A549 (cell line): ENCODE measurements around the gene PPP4C. TPM values are rescaled to one million over a fixed set of nuclear protein-coding genes. Genes with fewer than 3 reads are reported as not detected.

Source experiments
- polyA plus RNA-seq, 4 experiments: library from polyadenylated mRNA; depleted of rRNA in 3 of 4; stranded (reverse); fragments of >200 nt; fragmentation: RNase III in 1 of 4; extraction: RNeasy Plus Mini Kit Qiagen cat#74134 plus additional on column Dnase treatment in 1 of 4; gene quantifications; 2 replicates in 3 of 4; 3 replicates in 1 of 4; pipeline ENCODE4 v1.2.3, GENCODE V29; 2011 to 2017

The PPP4C gene
- polyA plus RNA-seq, 2 of the 4 experiments (the other 2 are of a cell fraction) = 102 to 115 TPM

Other genes starting within 250 kb of the PPP4C start
- gene CDIPT, start 212.8 kb upstream of the PPP4C start, polyA plus RNA-seq (2011; rRNA removed) = 64.0 and 84.3 TPM in 2 replicates
- 60.3 to 72.1 TPM (median 71.2 TPM) in 3 replicates for gene CDIPT, start 212.8 kb upstream of the PPP4C start, polyA plus RNA-seq (2017; fragmentation: RNase III; extraction: RNeasy Plus Mini Kit Qiagen cat#74134 plus additional on column Dnase treatment)
- gene SEZ6L2, start 176.4 kb upstream of the PPP4C start, polyA plus RNA-seq (2011; rRNA removed) = 4.3 and 5.1 TPM in 2 replicates
- gene SEZ6L2, start 176.4 kb upstream of the PPP4C start, polyA plus RNA-seq (2017; fragmentation: RNase III; extraction: RNeasy Plus Mini Kit Qiagen cat#74134 plus additional on column Dnase treatment) = 9.0 to 12.6 TPM (median 11.4 TPM) in 3 replicates
- 3.7 and 4.6 TPM in 2 replicates for gene ASPHD1, start 175.5 kb upstream of the PPP4C start, polyA plus RNA-seq (2011; rRNA removed)
- gene ASPHD1, start 175.5 kb upstream of the PPP4C start, polyA plus RNA-seq (2017; fragmentation: RNase III; extraction: RNeasy Plus Mini Kit Qiagen cat#74134 plus additional on column Dnase treatment) = 20.6 to 22.2 TPM (median 21.6 TPM) in 3 replicates
- gene KCTD13, start 149.8 kb upstream of the PPP4C start, polyA plus RNA-seq (2011; rRNA removed) = 14.6 and 15.3 TPM in 2 replicates
- 11.9 to 13.3 TPM (median 12.7 TPM) in 3 replicates for gene KCTD13, start 149.8 kb upstream of the PPP4C start, polyA plus RNA-seq (2017; fragmentation: RNase III; extraction: RNeasy Plus Mini Kit Qiagen cat#74134 plus additional on column Dnase treatment)
- 65.1 and 82.5 TPM in 2 replicates for gene TMEM219, start 113.9 kb upstream of the PPP4C start, polyA plus RNA-seq (2011; rRNA removed)
- gene TMEM219, start 113.9 kb upstream of the PPP4C start, polyA plus RNA-seq (2017; fragmentation: RNase III; extraction: RNeasy Plus Mini Kit Qiagen cat#74134 plus additional on column Dnase treatment) = 68.1 to 77.2 TPM (median 74.4 TPM) in 3 replicates
- 13.7 TPM in 2 replicates for gene TAOK2, start 102.1 kb upstream of the PPP4C start, polyA plus RNA-seq (2011; rRNA removed)
- gene TAOK2, start 102.1 kb upstream of the PPP4C start, polyA plus RNA-seq (2017; fragmentation: RNase III; extraction: RNeasy Plus Mini Kit Qiagen cat#74134 plus additional on column Dnase treatment) = 28.2 to 30.8 TPM (median 30.7 TPM) in 3 replicates
- gene HIRIP3, start 80.4 kb upstream of the PPP4C start, polyA plus RNA-seq (2011; rRNA removed) = 11.5 and 13.5 TPM in 2 replicates
- gene HIRIP3, start 80.4 kb upstream of the PPP4C start, polyA plus RNA-seq (2017; fragmentation: RNase III; extraction: RNeasy Plus Mini Kit Qiagen cat#74134 plus additional on column Dnase treatment) = 16.7 to 19.5 TPM (median 17.0 TPM) in 3 replicates
- 33.1 and 41.3 TPM in 2 replicates for gene INO80E, start 79.8 kb upstream of the PPP4C start, polyA plus RNA-seq (2011; rRNA removed)
- 85.4 to 94.2 TPM (median 89.0 TPM) in 3 replicates for gene INO80E, start 79.8 kb upstream of the PPP4C start, polyA plus RNA-seq (2017; fragmentation: RNase III; extraction: RNeasy Plus Mini Kit Qiagen cat#74134 plus additional on column Dnase treatment)
- 2.5 and 3.4 TPM in 2 replicates for gene DOC2A, start 65.0 kb upstream of the PPP4C start, polyA plus RNA-seq (2011; rRNA removed)
- 4.6 to 6.7 TPM (median 5.5 TPM) in 3 replicates for gene DOC2A, start 65.0 kb upstream of the PPP4C start, polyA plus RNA-seq (2017; fragmentation: RNase III; extraction: RNeasy Plus Mini Kit Qiagen cat#74134 plus additional on column Dnase treatment)
- not detected in 2 replicates for gene C16orf92, start 52.8 kb upstream of the PPP4C start, polyA plus RNA-seq (2011; rRNA removed)
- gene C16orf92, start 52.8 kb upstream of the PPP4C start, polyA plus RNA-seq (2017; fragmentation: RNase III; extraction: RNeasy Plus Mini Kit Qiagen cat#74134 plus additional on column Dnase treatment) = not detected in 3 replicates
- 0.16 and 0.30 TPM in 2 replicates for gene TLCD3B, start 44.7 kb upstream of the PPP4C start, polyA plus RNA-seq (2011; rRNA removed)
- 0.35 to 0.71 TPM (median 0.68 TPM) in 3 replicates for gene TLCD3B, start 44.7 kb upstream of the PPP4C start, polyA plus RNA-seq (2017; fragmentation: RNase III; extraction: RNeasy Plus Mini Kit Qiagen cat#74134 plus additional on column Dnase treatment)
- 741 and 761 TPM in 2 replicates for gene ALDOA, start 10.2 kb upstream of the PPP4C start, polyA plus RNA-seq (2011; rRNA removed)
- 1,254 to 1,331 TPM (median 1,286 TPM) in 3 replicates for gene ALDOA, start 10.2 kb upstream of the PPP4C start, polyA plus RNA-seq (2017; fragmentation: RNase III; extraction: RNeasy Plus Mini Kit Qiagen cat#74134 plus additional on column Dnase treatment)
- gene TBX6, start 15.9 kb downstream of the PPP4C start, polyA plus RNA-seq (2011; rRNA removed) = 0.11 and 0.14 TPM in 2 replicates
- 0.26 to 0.63 TPM (median 0.62 TPM) in 3 replicates for gene TBX6, start 15.9 kb downstream of the PPP4C start, polyA plus RNA-seq (2017; fragmentation: RNase III; extraction: RNeasy Plus Mini Kit Qiagen cat#74134 plus additional on column Dnase treatment)
- gene YPEL3, start 20.2 kb downstream of the PPP4C start, polyA plus RNA-seq (2011; rRNA removed) = 4.5 and 5.5 TPM in 2 replicates
- 6.1 to 8.3 TPM (median 8.1 TPM) in 3 replicates for gene YPEL3, start 20.2 kb downstream of the PPP4C start, polyA plus RNA-seq (2017; fragmentation: RNase III; extraction: RNeasy Plus Mini Kit Qiagen cat#74134 plus additional on column Dnase treatment)
- gene GDPD3, start 37.5 kb downstream of the PPP4C start, polyA plus RNA-seq (2011; rRNA removed) = 0.58 and 1.1 TPM in 2 replicates
- 1.3 to 2.4 TPM (median 1.8 TPM) in 3 replicates for gene GDPD3, start 37.5 kb downstream of the PPP4C start, polyA plus RNA-seq (2017; fragmentation: RNase III; extraction: RNeasy Plus Mini Kit Qiagen cat#74134 plus additional on column Dnase treatment)
- 26.1 and 27.2 TPM in 2 replicates for gene MAPK3, start 47.2 kb downstream of the PPP4C start, polyA plus RNA-seq (2011; rRNA removed)
- gene MAPK3, start 47.2 kb downstream of the PPP4C start, polyA plus RNA-seq (2017; fragmentation: RNase III; extraction: RNeasy Plus Mini Kit Qiagen cat#74134 plus additional on column Dnase treatment) = 34.7 to 46.0 TPM (median 45.0 TPM) in 3 replicates
- gene CORO1A, start 107.6 kb downstream of the PPP4C start, polyA plus RNA-seq (2011; rRNA removed) = 0.82 and 0.83 TPM in 2 replicates
- gene CORO1A, start 107.6 kb downstream of the PPP4C start, polyA plus RNA-seq (2017; fragmentation: RNase III; extraction: RNeasy Plus Mini Kit Qiagen cat#74134 plus additional on column Dnase treatment) = 4.1 to 5.9 TPM (median 5.3 TPM) in 3 replicates
- 43.9 and 53.8 TPM in 2 replicates for gene BOLA2B, start 117.7 kb downstream of the PPP4C start, polyA plus RNA-seq (2011; rRNA removed)
- gene BOLA2B, start 117.7 kb downstream of the PPP4C start, polyA plus RNA-seq (2017; fragmentation: RNase III; extraction: RNeasy Plus Mini Kit Qiagen cat#74134 plus additional on column Dnase treatment) = 236 to 258 TPM (median 244 TPM) in 3 replicates
- 3.5 and 17.5 TPM in 2 replicates for gene SLX1A, start 117.9 kb downstream of the PPP4C start, polyA plus RNA-seq (2011; rRNA removed)
- gene SLX1A, start 117.9 kb downstream of the PPP4C start, polyA plus RNA-seq (2017; fragmentation: RNase III; extraction: RNeasy Plus Mini Kit Qiagen cat#74134 plus additional on column Dnase treatment) = 28.0 to 32.2 TPM (median 28.4 TPM) in 3 replicates
- gene SULT1A3, start 123.3 kb downstream of the PPP4C start, polyA plus RNA-seq (2011; rRNA removed) = 8.0 and 11.5 TPM in 2 replicates
- gene SULT1A3, start 123.3 kb downstream of the PPP4C start, polyA plus RNA-seq (2017; fragmentation: RNase III; extraction: RNeasy Plus Mini Kit Qiagen cat#74134 plus additional on column Dnase treatment) = 7.9 to 8.8 TPM (median 8.3 TPM) in 3 replicates
- gene NPIPB13, start 172.5 kb downstream of the PPP4C start, polyA plus RNA-seq (2011; rRNA removed) = 0.98 and 1.7 TPM in 2 replicates
- 1.00 to 1.5 TPM (median 1.1 TPM) in 3 replicates for gene NPIPB13, start 172.5 kb downstream of the PPP4C start, polyA plus RNA-seq (2017; fragmentation: RNase III; extraction: RNeasy Plus Mini Kit Qiagen cat#74134 plus additional on column Dnase treatment)